Endometrium (tissue), 2 donors: ENCODE data around the gene CNGA2.
"Not testable (repeated sequence)": the region's sequence is repeated elsewhere in the genome, so short reads cannot be mapped to it uniquely, and the experiment has no call there.

ENCODE experiments used
- FAIRE-seq: peaks from 2 replicates; lab custom pipeline; 2012; peaks lifted over from hg19 to GRCh38; lab: Jason Lieb, UNC
- donor health status: control.
- donor health status: control.

CNGA2 gene

GRCh38 chrX:151734446-151734845, at the start of gene CNGA2:
TSS of gene CNGA2 (plus strand) at chrX:151734746. CDS start at chrX:151738484, 3,738 bp downstream.
- FAIRE-seq: no peak

GRCh38 chrX:151687635-151688034, 46.9 kb upstream of the CNGA2 start:
- FAIRE-seq: no peak

GRCh38 chrX:151688695-151689094, 45.9 kb upstream of the CNGA2 start:
- FAIRE-seq: no peak

- FAIRE-seq: no peak
Observed at GRCh38 chrX:151692825-151693224, 41.7 kb upstream of the CNGA2 start.

GRCh38 chrX:151694121-151694520, 40.4 kb upstream of the CNGA2 start:
- FAIRE-seq: no peak

GRCh38 chrX:151694661-151695582, 39.6 kb upstream of the CNGA2 start, which contains the start of gene PRRG3:
TSS of gene PRRG3 (plus strand) at chrX:151695458. CDS start at chrX:151698815, 3,357 bp downstream.
- FAIRE-seq: no peak

GRCh38 chrX:151695583-151696340, 38.8 kb upstream of the CNGA2 start:
- no peak for FAIRE-seq

GRCh38 chrX:151697082-151697481, 37.5 kb upstream of the CNGA2 start:
- FAIRE-seq: not testable (repeated sequence)

GRCh38 chrX:151697522-151697921, 37.0 kb upstream of the CNGA2 start:
- FAIRE-seq: no peak

- no peak for FAIRE-seq
Observed at GRCh38 chrX:151698485-151698884, 36.1 kb upstream of the CNGA2 start.

- FAIRE-seq: no peak
Observed at GRCh38 chrX:151699746-151700145, 34.8 kb upstream of the CNGA2 start.

- no peak for FAIRE-seq
Observed at GRCh38 chrX:151700581-151700980, 34.0 kb upstream of the CNGA2 start.

GRCh38 chrX:151701071-151701470, 33.5 kb upstream of the CNGA2 start:
- FAIRE-seq: no peak

GRCh38 chrX:151701531-151701930, 33.0 kb upstream of the CNGA2 start:
- no peak for FAIRE-seq

GRCh38 chrX:151702026-151702714, 32.4 kb upstream of the CNGA2 start:
- no peak for FAIRE-seq

GRCh38 chrX:151702741-151703340, 31.7 kb upstream of the CNGA2 start:
- FAIRE-seq: no peak

- FAIRE-seq: no peak
Observed at GRCh38 chrX:151703487-151703886, 31.1 kb upstream of the CNGA2 start.

GRCh38 chrX:151704041-151704663, 30.4 kb upstream of the CNGA2 start:
- no peak for FAIRE-seq

GRCh38 chrX:151708821-151709220, 25.7 kb upstream of the CNGA2 start:
- FAIRE-seq: no peak

- FAIRE-seq: no peak
Observed at GRCh38 chrX:151710457-151710856, 24.1 kb upstream of the CNGA2 start.

GRCh38 chrX:151711154-151711553, 23.4 kb upstream of the CNGA2 start:
- FAIRE-seq: no peak

- FAIRE-seq: no peak
Observed at GRCh38 chrX:151711787-151712186, 22.8 kb upstream of the CNGA2 start.
